ENCODE data around the gene HMCN2.

The HMCN2 gene

GRCh38 chr9:130333041-130333711 is 67.6 kb downstream of the HMCN2 start:
- no peak for TF ChIP-seq CTCF (IDR thresholded peaks at IDR 0.05)
- Mint-ChIP-seq H3K4me1 (peaks cover 60% of the 10 kb centered on the region), H3K36me3 (ENCODE audit: low read depth) (no peaks in the 10 kb centered on the region), H3K4me3 (no peak overlapping the region), H3K27ac (no peak overlapping the region), H3K27me3 (ENCODE audit: low read depth, poor library complexity) (peaks cover 27% of the 10 kb centered on the region), H3K9me3 (no peaks in the 10 kb centered on the region)
- DNase-seq: no peak

- Mint-ChIP-seq H3K36me3 (ENCODE audit: low read depth) (no peaks in the 10 kb centered on the region), H3K9me3 (no peaks in the 10 kb centered on the region), H3K4me1 (peaks cover 55% of the 10 kb centered on the region), H3K4me3 (no peak overlapping the region), H3K27me3 (ENCODE audit: low read depth, poor library complexity) (peaks cover 27% of the 10 kb centered on the region), H3K27ac (no peak overlapping the region)
- no peak for TF ChIP-seq CTCF (IDR thresholded peaks at IDR 0.05)
- DNase-seq: no peak
Observed at GRCh38 chr9:130333712-130334062, 68.1 kb downstream of the HMCN2 start.

GRCh38 chr9:130334915-130335314 is 69.4 kb downstream of the HMCN2 start:
- H3K27me3 Mint-ChIP-seq (ENCODE audit: low read depth, poor library complexity): peaks cover 27% of the 10 kb centered on the region
- TF ChIP-seq CTCF (IDR thresholded peaks at IDR 0.05): no peak
- no peaks in the 10 kb centered on the region for H3K9me3 Mint-ChIP-seq
- H3K36me3 Mint-ChIP-seq (ENCODE audit: low read depth): no peaks in the 10 kb centered on the region
- no peak overlapping the region for H3K4me3 Mint-ChIP-seq
- H3K27ac Mint-ChIP-seq: no peak overlapping the region
- H3K4me1 Mint-ChIP-seq: peaks cover 43% of the 10 kb centered on the region
- no peak for DNase-seq

GRCh38 chr9:130336027-130336610 is 70.6 kb downstream of the HMCN2 start:
- Mint-ChIP-seq H3K4me1 (peaks cover 33% of the 10 kb centered on the region), H3K4me3 (no peak overlapping the region), H3K9me3 (no peaks in the 10 kb centered on the region), H3K36me3 (ENCODE audit: low read depth) (no peaks in the 10 kb centered on the region), H3K27me3 (ENCODE audit: low read depth, poor library complexity) (peaks cover 27% of the 10 kb centered on the region), H3K27ac (no peak overlapping the region)
- DNase-seq: no peak
- no peak for TF ChIP-seq CTCF (IDR thresholded peaks at IDR 0.05)

GRCh38 chr9:130336885-130337284 is 71.3 kb downstream of the HMCN2 start:
- H3K27ac Mint-ChIP-seq: no peak overlapping the region
- H3K4me1 Mint-ChIP-seq: peaks cover 29% of the 10 kb centered on the region
- H3K27me3 Mint-ChIP-seq (ENCODE audit: low read depth, poor library complexity): peaks cover 24% of the 10 kb centered on the region
- H3K4me3 Mint-ChIP-seq: no peak overlapping the region
- TF ChIP-seq CTCF (IDR thresholded peaks at IDR 0.05): no peak
- DNase-seq: no peak
- H3K9me3 Mint-ChIP-seq: no peaks in the 10 kb centered on the region
- H3K36me3 Mint-ChIP-seq (ENCODE audit: low read depth): no peaks in the 10 kb centered on the region

GRCh38 chr9:130337318-130337717 is 71.8 kb downstream of the HMCN2 start:
- no peak for DNase-seq
- Mint-ChIP-seq H3K27ac (no peak overlapping the region), H3K36me3 (ENCODE audit: low read depth) (no peaks in the 10 kb centered on the region), H3K4me3 (no peak overlapping the region), H3K27me3 (ENCODE audit: low read depth, poor library complexity) (peaks cover 24% of the 10 kb centered on the region), H3K4me1 (peaks cover 24% of the 10 kb centered on the region), H3K9me3 (no peaks in the 10 kb centered on the region)
- TF ChIP-seq CTCF (IDR thresholded peaks at IDR 0.05): no peak

Data from nephron progenitor cell (in vitro differentiated cells).